ENCODE measurements around the gene MAGI1. TPM values are rescaled to one million over a fixed set of nuclear protein-coding genes. Genes with fewer than 3 reads are reported as not detected.

Gene MAGI1
- total and polyA plus RNA-seq, 4 donors, result 9.9 to 88.1 (median 24.6) TPM

DNA sequence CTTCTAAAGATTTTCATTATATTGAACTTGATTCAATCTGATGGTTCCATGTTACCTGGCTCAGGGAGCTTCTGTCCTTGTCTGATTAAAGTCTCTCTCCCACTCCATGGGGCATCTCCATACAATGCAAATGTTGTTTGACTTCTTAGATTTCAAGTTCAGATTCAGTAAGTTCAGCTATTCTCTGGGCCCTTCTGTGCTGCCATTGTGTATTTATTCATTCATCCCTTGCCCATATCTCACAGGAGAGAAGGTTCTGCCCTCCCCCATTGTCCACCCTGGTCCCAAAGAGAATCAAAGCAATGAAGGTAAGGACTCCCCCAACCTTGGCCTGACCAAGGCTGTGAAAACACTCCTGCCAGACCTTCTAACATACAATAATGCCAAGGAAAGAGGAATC, 669.9 kb downstream of the MAGI1 start:
- ATAC-seq (ENCODE audit: insufficient read depth, low FRiP score) (no peak), DNase-seq (no peak)
- H3K9me3 ChIP-seq (ENCODE audit: control insufficient read depth in 4 of 4, insufficient read depth in 3 of 4, low read length in 3 of 4), result peaks cover 0 to 1% (median 0%) of the 10 kb centered on the region in 4 donors
- no peaks in the 10 kb centered on the region for H3K27me3 ChIP-seq (ENCODE audit: control insufficient read depth in 3 of 3, insufficient read depth in 3 of 3, low read length in 2 of 3)
- H3K9ac ChIP-seq (ENCODE audit: insufficient read depth in 1 of 2, low read length in 2 of 2), result no peak overlapping the region
- TF ChIP-seq, protein P1, sequence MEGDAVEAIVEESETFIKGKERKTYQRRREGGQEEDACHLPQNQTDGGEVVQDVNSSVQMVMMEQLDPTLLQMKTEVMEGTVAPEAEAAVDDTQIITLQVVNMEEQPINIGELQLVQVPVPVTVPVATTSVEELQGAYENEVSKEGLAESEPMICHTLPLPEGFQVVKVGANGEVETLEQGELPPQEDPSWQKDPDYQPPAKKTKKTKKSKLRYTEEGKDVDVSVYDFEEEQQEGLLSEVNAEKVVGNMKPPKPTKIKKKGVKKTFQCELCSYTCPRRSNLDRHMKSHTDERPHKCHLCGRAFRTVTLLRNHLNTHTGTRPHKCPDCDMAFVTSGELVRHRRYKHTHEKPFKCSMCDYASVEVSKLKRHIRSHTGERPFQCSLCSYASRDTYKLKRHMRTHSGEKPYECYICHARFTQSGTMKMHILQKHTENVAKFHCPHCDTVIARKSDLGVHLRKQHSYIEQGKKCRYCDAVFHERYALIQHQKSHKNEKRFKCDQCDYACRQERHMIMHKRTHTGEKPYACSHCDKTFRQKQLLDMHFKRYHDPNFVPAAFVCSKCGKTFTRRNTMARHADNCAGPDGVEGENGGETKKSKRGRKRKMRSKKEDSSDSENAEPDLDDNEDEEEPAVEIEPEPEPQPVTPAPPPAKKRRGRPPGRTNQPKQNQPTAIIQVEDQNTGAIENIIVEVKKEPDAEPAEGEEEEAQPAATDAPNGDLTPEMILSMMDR (IDR thresholded peaks at IDR 0.05; ENCODE audit: control extremely low read depth, extremely low read depth), result no peak
- no peaks in the 10 kb centered on the region for H3K36me3 ChIP-seq (ENCODE audit: control insufficient read depth in 4 of 4, insufficient read depth in 4 of 4, low read length in 4 of 4)
- H3K27ac ChIP-seq (ENCODE audit: low read depth in 1 of 2, low read length in 1 of 2), result no peak overlapping the region
- H3K4me1 ChIP-seq (ENCODE audit: control insufficient read depth in 5 of 5, insufficient read depth in 5 of 5, low read length in 5 of 5), result no peaks in the 10 kb centered on the region
- H3K4me3 ChIP-seq, result no peak overlapping the region

DNA sequence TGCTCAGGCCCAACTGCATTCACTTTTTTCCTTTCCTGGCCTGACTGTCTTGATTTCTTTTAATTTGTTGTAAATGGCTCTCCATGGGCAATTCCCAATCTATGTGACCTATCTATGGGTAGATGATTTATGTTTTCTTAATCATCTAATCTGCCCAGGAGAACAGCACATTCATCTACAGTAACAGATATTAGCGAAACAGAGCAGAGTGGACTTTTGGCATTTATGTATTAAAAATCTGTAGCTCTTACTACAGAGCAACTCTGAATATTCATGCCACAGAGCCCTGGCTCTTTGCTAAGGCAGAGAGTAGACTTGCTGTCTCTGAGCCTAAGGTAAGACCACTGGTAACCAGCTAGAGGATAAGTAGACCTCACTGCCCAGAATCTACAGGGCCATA, 676.0 kb downstream of the MAGI1 start:
- TF ChIP-seq, protein P1 (IDR thresholded peaks at IDR 0.05; ENCODE audit: control extremely low read depth, extremely low read depth), result no peak
- H3K36me3 ChIP-seq (ENCODE audit: control insufficient read depth in 4 of 4, insufficient read depth in 4 of 4, low read length in 4 of 4), result peaks cover 0 to 6% (median 3%) of the 10 kb centered on the region in 4 donors
- H3K9ac ChIP-seq (ENCODE audit: insufficient read depth in 1 of 2, low read length in 2 of 2), result no peak overlapping the region
- ATAC-seq (ENCODE audit: insufficient read depth, low FRiP score) (no peak), DNase-seq (no peak)
- no peaks in the 10 kb centered on the region for H3K4me1 ChIP-seq (ENCODE audit: control insufficient read depth in 5 of 5, insufficient read depth in 5 of 5, low read length in 5 of 5)
- 94 to 100% methylated on average over 1 of the region's 1 CpG for WGBS, 2 donors
- H3K27me3 ChIP-seq (ENCODE audit: control insufficient read depth in 3 of 3, insufficient read depth in 3 of 3, low read length in 2 of 3), result no peaks in the 10 kb centered on the region
- no peak overlapping the region for H3K4me3 ChIP-seq
- H3K9me3 ChIP-seq (ENCODE audit: control insufficient read depth in 4 of 4, insufficient read depth in 3 of 4, low read length in 3 of 4), result no peaks in the 10 kb centered on the region
- H3K27ac ChIP-seq (ENCODE audit: low read depth in 1 of 2, low read length in 1 of 2), result no peak overlapping the region

DNA sequence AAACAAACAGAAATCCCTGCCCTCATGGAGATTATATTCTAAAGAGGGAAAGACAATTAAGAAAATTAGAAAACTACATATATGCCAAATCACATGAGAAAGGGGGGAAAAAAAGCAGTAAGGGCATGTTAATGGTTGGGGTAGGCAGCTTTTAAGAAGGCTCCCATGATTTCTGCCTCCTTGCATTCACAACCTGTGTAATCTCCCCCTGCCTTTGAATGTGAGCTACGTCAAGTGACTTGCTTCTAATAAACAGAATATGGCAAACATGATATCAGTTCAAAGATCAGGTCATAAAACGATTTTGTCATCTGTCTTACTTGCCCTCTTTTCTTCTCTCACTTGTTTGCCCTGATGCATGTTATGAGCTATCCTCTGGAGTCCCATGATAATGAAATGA, 677.3 kb downstream of the MAGI1 start:
- Histone ChIP-seq H3K4me3 (no peak overlapping the region), H3K9me3 (ENCODE audit: control insufficient read depth in 4 of 4, insufficient read depth in 3 of 4, low read length in 3 of 4) (peaks cover 0 to 3% (median 0%) of the 10 kb centered on the region in 4 donors), H3K27me3 (ENCODE audit: control insufficient read depth in 3 of 3, insufficient read depth in 3 of 3, low read length in 2 of 3) (no peaks in the 10 kb centered on the region), H3K36me3 (ENCODE audit: control insufficient read depth in 4 of 4, insufficient read depth in 4 of 4, low read length in 4 of 4) (peaks cover 0 to 7% (median 3%) of the 10 kb centered on the region in 4 donors), H3K27ac (ENCODE audit: low read depth in 1 of 2, low read length in 1 of 2) (no peak overlapping the region), H3K4me1 (ENCODE audit: control insufficient read depth in 5 of 5, insufficient read depth in 5 of 5, low read length in 5 of 5) (peaks cover 0 to 4% (median 0%) of the 10 kb centered on the region in 5 donors), H3K9ac (ENCODE audit: insufficient read depth in 1 of 2, low read length in 2 of 2) (no peak overlapping the region)
- TF ChIP-seq, protein P1 (IDR thresholded peaks at IDR 0.05; ENCODE audit: control extremely low read depth, extremely low read depth), result no peak
- DNase-seq (no peak), ATAC-seq (ENCODE audit: insufficient read depth, low FRiP score) (no peak)
- 86 to 89% methylated on average over 2 of the region's 2 CpGs for WGBS, 2 donors

Data from lung (tissue), 12 donors.